ENCODE measurements around the gene SH2D6.

DNA sequence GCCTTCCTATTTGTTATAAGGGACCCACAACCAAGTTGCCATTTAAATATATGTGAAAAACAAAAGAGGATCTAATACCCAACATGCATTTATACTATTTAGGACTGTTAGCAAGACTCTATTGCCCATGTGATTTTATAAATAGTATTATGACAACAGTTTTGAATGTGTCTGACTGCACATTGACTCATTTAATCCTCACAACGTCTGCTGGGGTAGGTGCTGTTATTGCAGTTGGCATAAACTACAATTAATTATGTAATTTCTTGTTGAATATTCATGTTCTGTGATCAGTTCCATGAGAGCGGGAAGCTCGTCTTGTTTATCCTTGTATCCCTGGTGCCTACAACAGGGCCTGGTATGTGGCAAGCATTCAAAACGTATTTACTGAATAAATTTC is 53.7 kb downstream of the SH2D6 start:
- TF ChIP-seq, protein P1, sequence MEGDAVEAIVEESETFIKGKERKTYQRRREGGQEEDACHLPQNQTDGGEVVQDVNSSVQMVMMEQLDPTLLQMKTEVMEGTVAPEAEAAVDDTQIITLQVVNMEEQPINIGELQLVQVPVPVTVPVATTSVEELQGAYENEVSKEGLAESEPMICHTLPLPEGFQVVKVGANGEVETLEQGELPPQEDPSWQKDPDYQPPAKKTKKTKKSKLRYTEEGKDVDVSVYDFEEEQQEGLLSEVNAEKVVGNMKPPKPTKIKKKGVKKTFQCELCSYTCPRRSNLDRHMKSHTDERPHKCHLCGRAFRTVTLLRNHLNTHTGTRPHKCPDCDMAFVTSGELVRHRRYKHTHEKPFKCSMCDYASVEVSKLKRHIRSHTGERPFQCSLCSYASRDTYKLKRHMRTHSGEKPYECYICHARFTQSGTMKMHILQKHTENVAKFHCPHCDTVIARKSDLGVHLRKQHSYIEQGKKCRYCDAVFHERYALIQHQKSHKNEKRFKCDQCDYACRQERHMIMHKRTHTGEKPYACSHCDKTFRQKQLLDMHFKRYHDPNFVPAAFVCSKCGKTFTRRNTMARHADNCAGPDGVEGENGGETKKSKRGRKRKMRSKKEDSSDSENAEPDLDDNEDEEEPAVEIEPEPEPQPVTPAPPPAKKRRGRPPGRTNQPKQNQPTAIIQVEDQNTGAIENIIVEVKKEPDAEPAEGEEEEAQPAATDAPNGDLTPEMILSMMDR (IDR thresholded peaks at IDR 0.05): no peak
- no peak for TF ChIP-seq POLR2A (IDR thresholded peaks at IDR 0.05)

Data from body of pancreas (tissue), 4 donors.